NCI-H2029 (cell line): Measurements from ENCODE around the gene CPNE4.

Experiments used
- DNase-seq: peaks from one replicate; lab custom pipeline; 2025; lab: John Stamatoyannopoulos, UW

Gene CPNE4

DNA sequence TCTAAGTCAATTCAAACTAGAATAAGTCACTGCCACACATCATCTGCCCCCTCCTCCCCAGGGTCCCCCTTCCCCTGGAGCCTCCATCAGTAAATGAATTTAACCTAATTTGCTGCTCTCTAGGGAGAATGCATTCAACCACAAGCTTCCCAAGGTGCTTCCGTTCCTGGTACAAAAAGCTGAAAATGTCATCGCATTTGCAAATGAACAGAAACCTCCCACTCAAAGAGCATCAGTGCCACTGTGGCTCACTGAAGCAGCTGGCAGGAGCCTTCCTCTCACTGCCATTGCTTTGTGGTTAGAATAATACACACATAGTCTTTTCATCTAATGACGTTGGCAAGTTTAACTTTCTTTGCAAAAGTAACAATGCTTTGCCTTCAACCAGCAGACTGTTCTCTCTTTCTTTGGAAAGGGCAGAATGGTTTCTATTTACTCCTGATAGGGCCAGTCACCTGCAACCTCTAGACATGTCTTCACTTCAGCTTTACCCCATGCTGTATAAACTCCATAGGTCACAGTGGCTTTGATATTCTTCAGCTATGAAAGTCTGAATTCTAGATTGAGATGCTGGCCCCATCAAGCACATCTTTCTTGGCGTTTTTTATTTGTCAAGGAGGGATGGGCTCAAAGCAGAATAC is 238.1 kb downstream of the CPNE4 start:
- DNase-seq: no peak

DNA sequence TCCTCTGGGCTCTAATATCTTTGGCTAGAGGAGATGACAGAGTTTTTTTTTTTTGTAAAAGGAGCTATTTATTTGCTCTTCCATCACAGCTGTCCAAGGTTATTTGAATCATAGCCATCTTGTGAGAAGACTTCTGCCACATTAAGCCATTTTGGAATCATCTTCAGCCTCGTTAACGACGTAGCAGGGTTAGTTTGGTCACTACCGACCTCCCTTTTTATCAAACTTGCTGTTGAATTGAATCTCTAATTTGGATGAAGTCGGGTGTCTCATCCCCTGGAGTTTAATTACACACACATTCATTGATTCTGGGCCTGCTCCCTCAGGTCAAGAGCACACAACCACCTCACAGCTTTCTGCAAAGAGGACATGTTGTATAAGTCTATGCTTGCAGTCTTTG is 238.7 kb downstream of the CPNE4 start:
- DNase-seq: no peak

DNA sequence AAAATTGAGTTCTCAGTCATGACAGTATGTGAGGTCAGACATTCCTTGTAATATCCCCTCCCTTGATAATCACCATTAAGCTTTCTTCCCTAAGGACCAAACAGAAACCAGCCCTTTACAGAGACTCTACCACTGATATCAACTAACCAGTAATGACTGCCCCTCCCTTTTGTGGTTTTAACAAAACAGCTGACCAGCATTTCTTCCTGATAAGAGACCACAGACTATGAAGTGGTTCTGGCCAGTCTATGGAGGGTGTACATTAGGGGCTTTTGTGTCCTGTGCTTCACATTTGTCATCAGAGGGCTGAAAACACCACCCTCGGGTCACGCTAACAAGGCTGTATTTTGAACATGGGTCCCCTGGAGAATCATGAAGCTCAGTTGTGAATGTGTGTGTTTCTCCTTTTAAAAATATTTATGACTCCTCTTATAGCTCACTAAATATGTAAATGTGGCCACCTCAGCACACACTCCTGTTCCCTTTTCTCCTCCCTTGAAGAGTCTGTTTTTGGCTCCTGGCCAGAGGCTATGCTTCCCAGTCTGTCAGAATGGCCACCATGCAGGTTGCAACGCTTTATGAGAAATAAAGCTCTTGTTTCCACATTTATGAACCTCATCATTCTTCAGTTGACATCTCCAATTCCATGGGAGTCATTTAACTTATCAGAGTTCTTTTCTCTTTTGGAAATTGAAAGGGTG is 239.3 kb downstream of the CPNE4 start:
- DNase-seq: peak; percentile 28

DNA sequence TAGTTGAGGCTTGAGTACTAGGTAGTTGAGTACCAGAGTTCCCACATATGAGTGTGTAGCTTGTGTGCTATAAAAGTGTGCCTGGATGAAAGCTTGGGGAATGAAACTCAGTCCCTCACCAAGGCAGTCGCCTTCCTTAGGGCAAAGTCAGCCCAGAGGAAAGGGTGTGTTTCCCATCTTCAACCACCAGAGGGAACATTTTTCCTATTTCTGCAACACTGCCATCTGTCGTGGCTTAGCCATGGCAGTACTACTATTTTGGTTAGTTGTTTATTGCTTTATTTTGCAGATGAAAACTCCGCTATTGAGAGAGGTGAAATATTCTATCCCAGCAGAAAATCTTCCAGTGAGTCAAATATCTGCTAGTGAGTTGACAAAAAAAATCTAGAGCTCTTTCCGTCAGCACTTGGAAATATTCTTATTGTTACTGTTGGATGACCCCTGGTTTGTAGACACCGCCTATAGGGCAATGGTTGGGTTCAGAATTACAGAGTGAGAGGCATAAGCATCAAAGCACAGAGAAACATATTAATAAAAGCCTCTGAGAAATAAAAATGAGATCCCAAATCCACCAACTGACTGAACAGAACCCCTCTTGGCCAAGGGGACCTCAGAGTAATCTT is 239.9 kb downstream of the CPNE4 start:
- DNase-seq: peak; percentile 2

- no peak for DNase-seq
Observed at GRCh38 chr3:131793870-131794269, 240.9 kb downstream of the CPNE4 start.

GRCh38 chr3:131789188-131789587 is 245.6 kb downstream of the CPNE4 start:
- DNase-seq: no peak

DNA sequence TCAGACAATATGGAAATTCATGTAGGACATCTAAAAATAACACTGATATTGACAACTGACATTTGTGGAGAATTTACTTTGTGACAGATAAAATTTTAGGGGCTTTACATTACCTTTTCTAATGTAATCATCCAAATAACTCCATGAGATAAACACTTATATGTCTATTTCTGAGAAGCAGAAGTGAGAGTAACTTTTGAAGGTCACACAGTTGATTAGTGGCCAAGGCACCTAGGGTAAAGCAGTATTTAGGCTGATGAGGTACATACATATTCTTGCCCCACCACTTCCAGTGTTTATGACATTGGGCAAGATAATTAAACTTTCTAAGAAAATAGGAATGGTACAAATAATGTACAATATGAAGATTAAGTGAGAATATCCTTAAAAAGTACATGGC is 248.4 kb downstream of the CPNE4 start:
- no peak for DNase-seq

- DNase-seq: no peak
Observed at GRCh38 chr3:131782751-131783150, 252.1 kb downstream of the CPNE4 start.

GRCh38 chr3:131778526-131778925 is 256.3 kb downstream of the CPNE4 start:
- DNase-seq: no peak

DNA sequence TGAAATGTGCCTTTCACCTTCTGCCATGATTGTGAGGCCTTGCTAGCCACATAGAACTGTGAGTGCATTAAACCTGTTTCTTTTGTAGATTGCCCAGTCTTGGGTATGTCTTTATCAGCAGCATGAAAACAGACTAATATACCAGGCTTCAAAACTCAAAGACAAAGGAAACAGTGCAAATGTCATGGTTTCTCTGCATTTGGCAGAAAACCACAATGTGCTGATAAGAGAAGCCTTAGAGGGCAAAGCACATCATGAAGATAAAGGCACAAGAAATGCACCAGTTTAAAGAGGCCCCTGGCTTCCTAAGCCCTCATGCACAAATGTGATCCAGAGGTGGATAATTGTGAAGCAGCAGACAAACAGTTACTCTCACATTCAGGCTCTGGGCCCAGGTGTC is 259.2 kb downstream of the CPNE4 start:
- DNase-seq: no peak

DNA sequence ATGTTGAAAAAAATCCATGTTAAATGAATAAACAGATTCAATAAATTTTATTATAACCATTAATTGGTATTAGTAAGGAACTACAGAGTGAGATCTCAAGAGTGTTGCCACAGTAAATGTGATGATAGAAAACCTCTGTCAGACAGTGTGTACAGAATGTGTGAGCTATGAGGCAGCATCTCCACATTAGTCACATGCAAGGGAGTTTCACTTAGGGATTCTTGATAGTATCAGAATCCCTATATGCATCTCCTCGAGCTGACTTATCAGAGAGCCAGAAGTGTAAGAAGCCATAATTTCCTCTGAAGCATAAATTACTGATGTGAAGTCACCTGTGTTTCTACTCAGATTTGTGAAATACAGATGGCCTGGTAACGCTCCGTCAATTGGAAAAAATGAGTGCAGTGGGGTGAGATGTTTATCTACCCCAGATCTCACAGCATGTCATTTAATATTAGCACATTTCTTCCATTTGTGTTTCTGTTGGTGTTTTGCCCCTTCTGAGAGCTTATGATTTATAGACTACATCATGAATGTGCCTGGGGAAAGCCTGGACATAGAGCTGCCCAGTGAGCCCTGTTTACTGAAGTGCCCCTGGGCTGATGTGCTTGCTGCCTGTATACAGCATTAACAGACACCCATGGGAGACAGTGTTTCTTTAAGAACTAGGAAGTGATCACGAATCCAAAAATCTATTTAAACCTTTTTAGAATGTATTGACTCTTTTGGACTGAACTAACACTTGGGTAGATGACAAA is 262.4 kb downstream of the CPNE4 start:
- DNase-seq: no peak

DNA sequence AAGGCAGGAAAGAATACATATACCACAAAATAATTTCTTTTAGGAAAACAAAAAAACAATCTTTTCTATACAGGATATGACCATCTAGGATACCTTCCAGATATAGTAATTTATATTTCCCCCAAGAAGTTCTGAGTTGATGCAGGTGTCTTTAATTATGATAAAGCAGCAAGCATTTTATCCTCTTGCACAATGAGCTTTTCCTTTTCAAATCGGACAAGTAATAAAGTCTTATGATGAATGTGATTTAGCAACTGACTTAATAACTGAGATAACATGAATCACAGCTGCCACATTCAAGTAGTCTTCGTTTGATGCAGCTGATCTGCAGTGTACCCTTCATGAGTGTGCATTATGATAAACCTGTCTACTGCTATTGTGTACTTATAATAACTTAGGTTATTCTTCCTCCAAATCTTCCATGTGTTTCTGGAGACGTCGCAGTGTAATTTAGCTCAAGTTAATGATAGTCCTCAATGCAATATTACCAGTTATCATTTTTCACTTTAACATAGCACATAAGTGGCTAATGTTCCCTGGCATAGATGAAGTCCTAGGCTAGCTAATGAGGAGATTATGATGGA is 271.7 kb downstream of the CPNE4 start:
- no peak for DNase-seq

DNA sequence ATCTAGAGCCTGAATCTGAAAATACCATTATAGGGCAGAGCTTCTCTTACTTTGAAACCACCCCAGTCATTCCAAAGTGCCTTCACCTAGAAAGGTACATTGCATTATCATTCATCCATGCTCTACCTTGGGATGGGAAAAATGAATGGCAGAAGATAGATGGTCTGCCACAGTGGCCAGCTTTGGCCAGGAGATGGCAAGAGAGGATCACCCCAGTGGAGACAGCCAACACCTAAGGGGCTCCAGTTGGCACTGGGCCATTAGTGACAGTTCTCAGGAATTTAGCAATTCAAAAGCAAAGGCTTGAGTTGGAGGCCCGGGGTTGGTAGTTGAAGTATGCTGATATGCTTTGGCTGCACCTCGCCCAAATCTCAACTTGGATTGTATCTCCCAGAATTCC is 278.4 kb downstream of the CPNE4 start:
- no peak for DNase-seq

GRCh38 chr3:131755380-131755779 is 279.4 kb downstream of the CPNE4 start:
- no peak for DNase-seq

GRCh38 chr3:131750256-131750655 is 284.6 kb downstream of the CPNE4 start:
- no peak for DNase-seq

DNA sequence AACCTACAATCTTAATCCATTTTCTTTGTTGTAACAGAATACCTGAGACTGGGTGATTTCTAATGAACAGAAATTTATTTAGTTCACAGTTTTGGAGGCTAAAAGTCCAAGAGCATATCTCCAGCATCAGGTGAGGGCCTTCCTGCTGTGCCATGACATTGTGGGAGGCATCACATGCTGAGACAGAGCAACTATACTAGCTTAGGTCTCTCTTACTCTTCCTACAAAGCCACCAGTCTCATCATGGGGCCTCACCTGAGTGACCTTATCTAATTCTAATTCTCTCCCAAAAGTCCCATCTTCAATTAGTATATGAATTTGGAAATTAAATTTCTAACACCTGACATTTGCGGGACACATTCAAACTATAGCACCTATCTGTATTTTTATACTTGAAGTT is 285.0 kb downstream of the CPNE4 start:
- no peak for DNase-seq

- DNase-seq: no peak
Observed at GRCh38 chr3:131747466-131747865, 287.3 kb downstream of the CPNE4 start.

- no peak for DNase-seq
Observed at GRCh38 chr3:131744765-131745164, 290.0 kb downstream of the CPNE4 start.

DNA sequence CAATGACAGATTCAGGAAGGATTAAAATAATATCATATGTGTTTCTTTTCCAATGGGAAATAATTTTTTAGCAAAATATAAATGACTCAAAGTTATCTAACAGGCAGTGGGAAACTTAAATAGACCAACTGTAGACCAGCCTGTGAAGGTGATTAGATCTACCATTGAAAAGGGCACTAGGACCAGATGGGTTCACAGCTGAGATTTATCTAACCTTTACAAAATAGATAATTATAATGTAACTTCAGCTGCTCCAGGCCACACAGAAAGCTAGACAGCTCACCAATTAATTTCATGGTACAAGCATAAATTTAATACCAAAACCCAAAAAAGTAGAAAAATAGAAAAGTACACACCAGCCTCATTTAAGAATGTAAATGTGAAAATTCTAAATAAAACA is 291.7 kb downstream of the CPNE4 start:
- DNase-seq: no peak

DNA sequence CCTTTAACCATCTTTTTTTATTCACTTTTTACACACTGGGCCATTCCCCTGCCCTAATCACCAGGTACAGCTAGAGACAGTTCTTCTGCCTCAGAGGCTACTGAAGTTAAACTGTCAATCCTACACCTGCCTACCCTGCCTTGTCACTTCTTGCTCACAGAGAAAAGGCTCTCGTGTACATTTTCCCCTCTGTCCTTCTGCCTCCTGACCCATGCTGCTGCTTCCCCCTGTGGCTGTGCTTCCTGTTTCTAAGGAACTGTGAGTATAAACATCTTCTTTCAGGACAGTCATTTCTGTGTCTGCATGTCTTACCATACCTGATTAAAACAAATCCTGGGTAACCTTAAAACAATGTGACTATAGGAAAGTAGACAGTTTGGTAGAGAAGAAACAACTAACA is 295.6 kb downstream of the CPNE4 start:
- DNase-seq: no peak

GRCh38 chr3:131738095-131738494 is 296.7 kb downstream of the CPNE4 start:
- DNase-seq: no peak

DNA sequence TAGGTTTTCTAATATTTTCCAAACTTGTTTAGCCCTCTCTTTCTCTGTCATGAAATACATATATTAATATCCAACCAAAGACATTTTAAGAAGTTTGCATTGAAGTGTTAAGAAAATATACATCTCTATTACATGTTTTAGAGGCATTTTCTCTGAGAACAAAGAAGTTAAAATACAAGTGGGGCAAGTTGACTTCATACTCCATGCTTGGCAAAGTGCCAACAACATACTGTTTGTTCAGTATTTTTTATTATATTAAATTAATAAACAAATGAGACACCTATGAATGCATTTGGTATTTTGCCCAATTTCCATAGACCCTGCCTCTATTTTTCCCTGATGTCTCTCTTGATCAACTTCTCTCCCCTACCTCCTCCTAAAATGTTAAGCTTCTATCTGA is 299.3 kb downstream of the CPNE4 start:
- no peak for DNase-seq
